Retinal pigment epithelial cell (primary cell): Measurements from ENCODE around the gene RNF151.
"Not testable (repeated sequence)": the region's sequence is repeated elsewhere in the genome, so short reads cannot be mapped to it uniquely, and the experiment has no call there.

ENCODE experiments used
- DNase-seq: peaks from one replicate; pipeline ENCODE4 v3.0.0-alpha.2; 2010; ENCODE audit warnings: low read depth
- H3K4me3 ChIP-seq: 2 replicates; pipeline ENCODE4 v1.5.1; 2011; ENCODE audit warnings: mild to moderate bottlenecking, low read length, control low read depth, moderate library complexity
- TF ChIP-seq, protein P1 (sequence below): conservative IDR thresholded peaks from 2 replicates; pipeline ENCODE4 v1.5.1; 2011; ENCODE audit warnings: low read depth, low read length, control low read depth, inconsistent platforms

The RNF151 gene, protein sequence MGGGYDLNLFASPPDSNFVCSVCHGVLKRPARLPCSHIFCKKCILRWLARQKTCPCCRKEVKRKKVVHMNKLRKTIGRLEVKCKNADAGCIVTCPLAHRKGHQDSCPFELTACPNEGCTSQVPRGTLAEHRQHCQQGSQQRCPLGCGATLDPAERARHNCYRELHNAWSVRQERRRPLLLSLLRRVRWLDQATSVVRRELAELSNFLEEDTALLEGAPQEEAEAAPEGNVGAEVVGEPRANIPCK

DNA sequence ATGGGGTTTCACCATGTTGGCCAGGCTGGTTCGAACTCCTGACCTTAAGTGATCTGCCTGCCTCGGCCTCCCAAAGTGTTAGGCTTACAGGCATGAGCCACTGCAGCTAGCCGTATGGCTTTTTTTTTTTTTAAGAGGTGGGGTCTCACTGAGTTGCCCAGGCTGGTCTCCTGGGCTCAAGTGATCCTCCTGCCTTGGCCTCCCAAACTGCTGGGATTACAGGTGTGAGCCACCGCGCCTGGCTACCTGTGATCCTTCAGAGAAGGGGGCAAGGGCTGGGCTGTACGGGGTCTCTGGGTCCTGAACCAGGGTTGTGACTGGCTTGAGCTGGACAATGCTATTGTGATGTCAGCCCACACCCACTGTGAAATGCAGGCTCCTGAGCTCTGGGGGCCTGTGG, at the start of gene RNF151:
Gene RNF151 (plus strand): TSS at position 397 of the 400 bp plus-strand sequence. CDS start 26 bp downstream, outside the sequence.
- no peak for DNase-seq
- H3K4me3 ChIP-seq: peak within 1 kb of the TSS; percentile 70
- TF ChIP-seq, protein P1, sequence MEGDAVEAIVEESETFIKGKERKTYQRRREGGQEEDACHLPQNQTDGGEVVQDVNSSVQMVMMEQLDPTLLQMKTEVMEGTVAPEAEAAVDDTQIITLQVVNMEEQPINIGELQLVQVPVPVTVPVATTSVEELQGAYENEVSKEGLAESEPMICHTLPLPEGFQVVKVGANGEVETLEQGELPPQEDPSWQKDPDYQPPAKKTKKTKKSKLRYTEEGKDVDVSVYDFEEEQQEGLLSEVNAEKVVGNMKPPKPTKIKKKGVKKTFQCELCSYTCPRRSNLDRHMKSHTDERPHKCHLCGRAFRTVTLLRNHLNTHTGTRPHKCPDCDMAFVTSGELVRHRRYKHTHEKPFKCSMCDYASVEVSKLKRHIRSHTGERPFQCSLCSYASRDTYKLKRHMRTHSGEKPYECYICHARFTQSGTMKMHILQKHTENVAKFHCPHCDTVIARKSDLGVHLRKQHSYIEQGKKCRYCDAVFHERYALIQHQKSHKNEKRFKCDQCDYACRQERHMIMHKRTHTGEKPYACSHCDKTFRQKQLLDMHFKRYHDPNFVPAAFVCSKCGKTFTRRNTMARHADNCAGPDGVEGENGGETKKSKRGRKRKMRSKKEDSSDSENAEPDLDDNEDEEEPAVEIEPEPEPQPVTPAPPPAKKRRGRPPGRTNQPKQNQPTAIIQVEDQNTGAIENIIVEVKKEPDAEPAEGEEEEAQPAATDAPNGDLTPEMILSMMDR: no peak

DNA sequence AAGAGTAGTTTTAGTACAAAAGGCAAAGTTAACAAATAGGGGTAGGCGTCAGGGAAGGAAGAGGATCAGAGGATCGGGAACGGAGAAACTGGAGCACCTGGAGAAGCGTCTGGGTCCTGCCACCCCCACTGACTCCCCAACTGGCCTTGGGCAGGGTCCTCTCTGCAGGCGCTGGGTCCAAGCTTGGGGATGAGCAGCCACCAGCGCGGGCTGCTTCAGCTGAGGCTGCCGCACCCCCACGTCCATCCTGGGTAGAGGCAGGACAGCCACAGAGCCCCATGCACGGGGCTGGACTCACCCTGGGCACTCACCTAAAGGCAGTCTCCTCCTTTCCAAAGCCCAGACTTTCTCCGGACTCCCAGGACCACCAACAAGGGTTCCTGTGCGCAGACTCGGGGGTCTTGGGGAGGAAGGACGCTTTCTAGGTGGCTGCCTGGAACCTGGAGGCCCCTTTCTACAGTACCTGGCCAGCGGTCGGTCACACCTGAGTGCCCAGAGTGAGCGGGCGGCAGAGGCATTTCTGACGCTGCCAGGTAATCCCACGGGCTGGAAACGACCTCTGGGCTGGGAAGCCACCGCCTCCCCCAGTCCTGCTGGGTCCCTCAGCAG, 49.5 kb upstream of the RNF151 start:
- no peak overlapping the region for H3K4me3 ChIP-seq
- TF ChIP-seq, protein P1: no peak
- DNase-seq: no peak

DNA sequence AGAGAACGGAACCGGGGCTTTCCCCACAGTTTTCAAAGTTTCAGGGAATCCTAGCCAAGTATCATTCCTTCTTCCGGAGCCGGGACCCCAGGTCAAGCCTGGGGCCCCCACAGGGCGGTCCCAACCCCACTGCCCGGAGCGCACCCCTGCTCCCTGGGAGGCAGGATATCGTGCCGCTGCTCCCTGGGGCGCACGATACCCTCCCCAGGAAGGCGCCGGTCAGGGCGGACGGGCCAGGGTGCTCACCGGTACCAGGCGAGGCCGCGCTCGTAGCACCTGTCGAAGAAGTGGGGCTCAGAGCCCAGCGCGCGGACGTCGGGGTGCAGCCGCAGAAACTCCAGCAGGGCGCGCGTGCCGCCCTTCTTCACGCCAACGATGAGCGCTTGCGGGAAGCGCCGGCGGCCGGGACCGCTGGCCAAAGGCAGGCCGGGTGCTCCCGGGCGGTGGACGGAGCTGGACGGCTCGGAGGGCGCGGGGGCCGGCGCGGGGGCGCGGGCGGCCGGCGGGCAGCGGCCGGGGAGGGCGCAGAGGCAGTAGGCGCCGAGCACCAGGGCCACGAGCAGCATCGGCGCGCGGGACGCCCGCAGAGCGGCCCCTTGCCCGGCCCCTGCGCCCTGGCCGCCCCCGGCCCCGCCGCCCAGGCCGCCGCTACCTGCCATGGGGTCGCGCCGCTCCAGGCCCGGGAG, 48.8 kb upstream of the RNF151 start:
- TF ChIP-seq, protein P1: no peak
- H3K4me3 ChIP-seq: no peak overlapping the region
- DNase-seq: no peak

DNA sequence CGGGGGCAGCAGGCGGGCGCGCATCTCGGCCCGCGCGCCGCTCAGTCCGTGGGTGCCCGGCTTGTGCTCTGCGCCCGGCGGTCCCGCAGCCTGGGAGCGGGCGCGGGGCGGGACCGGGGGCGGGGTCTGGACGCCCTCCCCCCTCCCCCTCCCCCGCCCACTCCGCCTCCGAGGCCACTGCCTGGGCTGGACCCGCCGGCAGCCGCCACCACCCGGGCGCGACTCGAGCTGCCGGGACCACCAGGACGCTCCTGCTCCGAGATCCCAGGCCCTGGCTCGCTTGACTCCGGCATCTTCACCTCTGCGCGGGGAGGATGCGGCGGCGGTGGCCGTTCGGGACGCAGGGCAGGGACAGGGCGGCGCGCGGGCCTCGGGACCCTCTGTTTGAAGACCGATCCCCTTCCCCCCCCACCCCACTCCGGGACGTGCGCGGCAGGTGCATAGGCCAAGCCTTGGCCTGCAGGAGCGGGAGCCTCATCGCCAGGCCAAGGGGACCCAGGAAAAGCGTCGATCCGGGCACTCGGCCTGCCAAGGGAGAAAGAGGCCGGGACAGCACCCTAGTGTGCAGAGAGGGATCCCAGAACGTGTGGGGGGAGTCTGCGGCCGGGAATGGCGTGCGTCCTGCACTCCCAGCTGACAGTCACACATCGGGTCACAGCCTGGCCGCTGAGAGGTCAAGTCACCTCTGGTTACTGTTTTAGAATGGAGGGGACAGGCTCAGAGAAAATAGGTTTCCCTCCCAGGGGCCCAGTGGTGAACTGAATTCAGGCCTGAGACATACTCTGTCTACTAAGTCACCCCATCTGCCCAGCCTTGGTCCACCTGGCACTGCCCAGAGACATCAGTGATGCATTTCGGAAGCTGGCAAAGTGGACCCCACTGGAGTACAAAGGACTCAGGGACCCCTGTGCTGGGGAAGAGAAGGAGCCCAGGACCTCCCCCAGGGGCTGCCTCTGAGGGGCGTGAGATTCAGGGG, 48.0 kb upstream of the RNF151 start, which contains the start of gene HS3ST6:
Gene HS3ST6 (minus strand): TSS at position 65 of the 976 bp plus-strand sequence. CDS start 92 bp downstream, outside the sequence.
- TF ChIP-seq, protein P1: no peak
- H3K4me3 ChIP-seq: no peak within 1 kb of the TSS

DNA sequence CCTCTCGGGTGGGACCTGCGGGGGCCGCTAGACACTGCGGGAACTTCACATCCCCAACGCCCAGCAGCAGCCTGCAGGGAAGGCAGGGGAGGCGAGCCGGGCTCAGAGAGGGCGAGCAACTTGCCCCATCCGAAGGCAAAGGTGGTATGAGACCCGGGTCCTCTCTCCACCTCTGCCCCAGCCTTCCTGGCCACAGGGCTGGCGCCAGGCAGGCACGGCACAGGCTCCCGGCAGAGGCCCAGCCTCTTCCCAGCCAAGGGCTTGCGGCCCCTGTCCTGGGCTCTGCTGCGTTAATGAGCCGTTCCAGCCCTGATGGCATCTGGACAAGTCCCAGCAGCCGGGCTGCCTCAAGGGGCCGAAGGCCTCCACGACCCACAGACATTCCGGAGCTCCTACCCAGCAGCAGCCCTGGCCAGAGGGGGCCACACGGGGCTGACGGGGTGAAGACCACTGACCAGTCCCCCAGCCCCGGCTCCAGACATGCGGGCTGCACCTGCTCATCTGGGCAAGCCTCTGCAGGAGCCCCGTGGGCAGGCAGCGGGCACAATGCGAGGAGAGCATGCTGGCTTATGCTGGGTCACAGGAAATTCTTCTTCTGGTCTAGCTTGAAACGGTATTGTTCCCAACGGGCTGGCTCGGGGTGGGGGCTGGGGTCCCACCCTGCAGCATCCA, 47.2 kb upstream of the RNF151 start:
- H3K4me3 ChIP-seq: no peak overlapping the region
- TF ChIP-seq, protein P1: no peak
- no peak for DNase-seq

More for the DNA sequence above, 48.0 kb upstream of the RNF151 start, which contains the start of gene HS3ST6:
- DNase-seq: no peak

DNA sequence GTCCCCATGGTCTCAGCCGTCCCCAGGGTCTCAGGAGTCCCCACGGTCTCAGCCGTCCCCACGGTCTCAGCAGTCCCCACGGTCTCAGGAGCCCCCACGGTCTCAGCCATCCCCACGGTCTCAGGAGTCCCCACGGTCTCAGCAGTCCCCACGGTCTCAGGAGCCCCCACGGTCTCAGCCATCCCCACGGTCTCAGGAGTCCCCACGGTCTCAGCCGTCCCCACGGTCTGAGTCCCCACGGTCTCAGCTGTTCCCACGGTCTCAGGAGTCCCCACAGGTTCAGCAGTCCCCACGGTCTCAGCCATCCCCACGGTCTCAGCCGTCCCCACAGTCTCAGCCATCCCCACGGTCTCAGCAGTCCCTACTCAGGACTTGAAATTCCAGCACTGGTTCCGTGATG, 46.5 kb upstream of the RNF151 start:
- not testable (repeated sequence) for DNase-seq, H3K4me3 ChIP-seq
